ENCODE measurements around the gene NELFA. TPM values are rescaled to one million over a fixed set of nuclear protein-coding genes. Genes with fewer than 3 reads are reported as not detected.

Gene NELFA
- total and polyA plus RNA-seq, 2 donors from 2014 or later: 17.8 to 39.1 TPM

- Histone ChIP-seq H3K9ac (ENCODE audit: low read length in 3 of 3) (no peak overlapping the region), H3K27ac (ENCODE audit: low read depth in 2 of 2, low read length in 2 of 2) (no peak overlapping the region), H3K36me3 (ENCODE audit: control insufficient read depth in 2 of 3, insufficient read depth in 3 of 3, low read length in 3 of 3) (no peaks in the 10 kb centered on the region), H3K9me3 (ENCODE audit: control insufficient read depth in 2 of 3, insufficient read depth in 1 of 3, low read length in 3 of 3) (no peaks in the 10 kb centered on the region), H3K27me3 (ENCODE audit: control insufficient read depth, insufficient read depth, low read length) (peaks cover 3% of the 10 kb centered on the region), H3K4me1 (ENCODE audit: control insufficient read depth in 2 of 3, insufficient read depth in 2 of 3, low read depth in 1 of 3, low read length in 3 of 3) (no peaks in the 10 kb centered on the region), H3K4me3 (ENCODE audit: low read length in 3 of 3) (no peak overlapping the region)
- intact Hi-C loops (cut with DNase I): no loop called here
- no peak for TF ChIP-seq CTCF (IDR thresholded peaks at IDR 0.05; ENCODE audit: borderline replicate concordance, extremely low read depth, insufficient read depth)
- FAIRE-seq (no peak), DNase-seq (peak in 3 of 5 donors; percentile 33 to 61 (median 58))
Measured at GRCh38 chr4:2051086-2051485, 42.3 kb upstream of the NELFA start.

GRCh38 chr4:2049811-2050210, 41.0 kb upstream of the NELFA start:
- Histone ChIP-seq H3K9ac (ENCODE audit: low read length in 3 of 3) (no peak overlapping the region), H3K27me3 (ENCODE audit: control insufficient read depth, insufficient read depth, low read length) (peaks cover 3% of the 10 kb centered on the region)
- FAIRE-seq: no peak

GRCh38 chr4:2049381-2049780, 40.6 kb upstream of the NELFA start:
- DNase-seq: peak in 1 of 5 donors; percentile 15
- Histone ChIP-seq H3K27me3 (ENCODE audit: control insufficient read depth, insufficient read depth, low read length) (peaks cover 3% of the 10 kb centered on the region), H3K27ac (ENCODE audit: low read depth in 2 of 2, low read length in 2 of 2) (no peak overlapping the region), H3K4me1 (ENCODE audit: control insufficient read depth in 2 of 3, insufficient read depth in 2 of 3, low read depth in 1 of 3, low read length in 3 of 3) (no peaks in the 10 kb centered on the region), H3K9me3 (ENCODE audit: control insufficient read depth in 2 of 3, insufficient read depth in 1 of 3, low read length in 3 of 3) (no peaks in the 10 kb centered on the region), H3K9ac (ENCODE audit: low read length in 3 of 3) (no peak overlapping the region), H3K4me3 (ENCODE audit: low read length in 3 of 3) (no peak overlapping the region), H3K36me3 (ENCODE audit: control insufficient read depth in 2 of 3, insufficient read depth in 3 of 3, low read length in 3 of 3) (no peaks in the 10 kb centered on the region)
- no peak for FAIRE-seq
- TF ChIP-seq CTCF (IDR thresholded peaks at IDR 0.05; ENCODE audit: borderline replicate concordance, extremely low read depth, insufficient read depth): no peak
- intact Hi-C loops (cut with DNase I): no loop called here

More at GRCh38 chr4:2049811-2050210, 41.0 kb upstream of the NELFA start:
- no peaks in the 10 kb centered on the region for H3K4me1 ChIP-seq (ENCODE audit: control insufficient read depth in 2 of 3, insufficient read depth in 2 of 3, low read depth in 1 of 3, low read length in 3 of 3)
- no peak overlapping the region for H3K27ac ChIP-seq (ENCODE audit: low read depth in 2 of 2, low read length in 2 of 2)
- H3K4me3 ChIP-seq (ENCODE audit: low read length in 3 of 3): no peak overlapping the region
- DNase-seq: peak in 1 of 5 donors; percentile 49
- H3K9me3 ChIP-seq (ENCODE audit: control insufficient read depth in 2 of 3, insufficient read depth in 1 of 3, low read length in 3 of 3): no peaks in the 10 kb centered on the region
- intact Hi-C loops (cut with DNase I): no loop called here
- H3K36me3 ChIP-seq (ENCODE audit: control insufficient read depth in 2 of 3, insufficient read depth in 3 of 3, low read length in 3 of 3): no peaks in the 10 kb centered on the region
- TF ChIP-seq CTCF (IDR thresholded peaks at IDR 0.05; ENCODE audit: borderline replicate concordance, extremely low read depth, insufficient read depth): no peak

GRCh38 chr4:2048831-2049230, 40.1 kb upstream of the NELFA start:
- Histone ChIP-seq H3K9me3 (ENCODE audit: control insufficient read depth in 2 of 3, insufficient read depth in 1 of 3, low read length in 3 of 3) (no peaks in the 10 kb centered on the region), H3K4me3 (ENCODE audit: low read length in 3 of 3) (no peak overlapping the region), H3K36me3 (ENCODE audit: control insufficient read depth in 2 of 3, insufficient read depth in 3 of 3, low read length in 3 of 3) (no peaks in the 10 kb centered on the region), H3K27me3 (ENCODE audit: control insufficient read depth, insufficient read depth, low read length) (no peaks in the 10 kb centered on the region), H3K9ac (ENCODE audit: low read length in 3 of 3) (no peak overlapping the region), H3K4me1 (ENCODE audit: control insufficient read depth in 2 of 3, insufficient read depth in 2 of 3, low read depth in 1 of 3, low read length in 3 of 3) (no peaks in the 10 kb centered on the region), H3K27ac (ENCODE audit: low read depth in 2 of 2, low read length in 2 of 2) (no peak overlapping the region)
- TF ChIP-seq CTCF (IDR thresholded peaks at IDR 0.05; ENCODE audit: borderline replicate concordance, extremely low read depth, insufficient read depth): no peak
- intact Hi-C loops (cut with DNase I): no loop called here
- peak in 1 of 5 donors; percentile 29 for DNase-seq
- no peak for FAIRE-seq
